Osteocyte (in vitro differentiated cells): ENCODE data around the gene ITPRIPL2. TPM values are rescaled to one million over a fixed set of nuclear protein-coding genes. Genes with fewer than 3 reads are reported as not detected.

Experiments
- DNase-seq: peaks from one replicate; pipeline ENCODE4 v3.0.0; 2021; ENCODE audit warnings: mixed read lengths; ENCODE audit not compliant: unreplicated experiment; ENCODE audit errors: extremely low spot score
- H3K27ac Mint-ChIP-seq: one replicate; pipeline ENCODE4 v1.8.0; 2021; ENCODE audit warnings: mild to moderate bottlenecking, mixed read lengths; ENCODE audit not compliant: unreplicated experiment
- H3K27me3 Mint-ChIP-seq: one replicate; pipeline ENCODE4 v1.8.0; 2021; ENCODE audit warnings: mixed read lengths; ENCODE audit not compliant: unreplicated experiment
- H3K36me3 Mint-ChIP-seq: one replicate; pipeline ENCODE4 v1.8.0; 2021; ENCODE audit warnings: mixed read lengths; ENCODE audit not compliant: unreplicated experiment
- H3K4me1 Mint-ChIP-seq: one replicate; pipeline ENCODE4 v1.8.0; 2021; ENCODE audit warnings: mixed read lengths; ENCODE audit not compliant: unreplicated experiment
- H3K4me3 Mint-ChIP-seq: one replicate; pipeline ENCODE4 v1.8.0; 2021; ENCODE audit warnings: mild to moderate bottlenecking, moderate library complexity, mixed read lengths; ENCODE audit not compliant: unreplicated experiment
- H3K9me3 Mint-ChIP-seq: one replicate; pipeline ENCODE4 v1.8.0; 2021; ENCODE audit warnings: mixed read lengths; ENCODE audit not compliant: unreplicated experiment
- total RNA-seq: library from RNA; stranded (reverse); gene quantifications from 2 replicates; pipeline ENCODE4 v1.2.1, GENCODE V29; 2021
- TF ChIP-seq, protein P1 (sequence below): fragments of 200-600 bp; sonication (generic); IDR thresholded peaks from 2 replicates; pipeline ENCODE4 v1.5.0; 2021; ENCODE audit warnings: antibody characterized with exemption, mild to moderate bottlenecking, moderate library complexity

ITPRIPL2 gene
- total RNA-seq, 1 donor from 2014 or later, result 56.1 TPM

- Mint-ChIP-seq H3K36me3 (no peaks in the 10 kb centered on the region), H3K4me1 (no peaks in the 10 kb centered on the region), H3K9me3 (peaks cover 6% of the 10 kb centered on the region), H3K4me3 (no peak overlapping the region), H3K27ac (no peak overlapping the region), H3K27me3 (peaks cover 44% of the 10 kb centered on the region)
- no peak for DNase-seq
- TF ChIP-seq, protein P1, sequence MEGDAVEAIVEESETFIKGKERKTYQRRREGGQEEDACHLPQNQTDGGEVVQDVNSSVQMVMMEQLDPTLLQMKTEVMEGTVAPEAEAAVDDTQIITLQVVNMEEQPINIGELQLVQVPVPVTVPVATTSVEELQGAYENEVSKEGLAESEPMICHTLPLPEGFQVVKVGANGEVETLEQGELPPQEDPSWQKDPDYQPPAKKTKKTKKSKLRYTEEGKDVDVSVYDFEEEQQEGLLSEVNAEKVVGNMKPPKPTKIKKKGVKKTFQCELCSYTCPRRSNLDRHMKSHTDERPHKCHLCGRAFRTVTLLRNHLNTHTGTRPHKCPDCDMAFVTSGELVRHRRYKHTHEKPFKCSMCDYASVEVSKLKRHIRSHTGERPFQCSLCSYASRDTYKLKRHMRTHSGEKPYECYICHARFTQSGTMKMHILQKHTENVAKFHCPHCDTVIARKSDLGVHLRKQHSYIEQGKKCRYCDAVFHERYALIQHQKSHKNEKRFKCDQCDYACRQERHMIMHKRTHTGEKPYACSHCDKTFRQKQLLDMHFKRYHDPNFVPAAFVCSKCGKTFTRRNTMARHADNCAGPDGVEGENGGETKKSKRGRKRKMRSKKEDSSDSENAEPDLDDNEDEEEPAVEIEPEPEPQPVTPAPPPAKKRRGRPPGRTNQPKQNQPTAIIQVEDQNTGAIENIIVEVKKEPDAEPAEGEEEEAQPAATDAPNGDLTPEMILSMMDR, result no peak
These were observed 33.9 kb downstream of the ITPRIPL2 start for GRCh38 chr16:19147627-19148026.

GRCh38 chr16:19148189-19148588 lies 34.4 kb downstream of the ITPRIPL2 start:
- TF ChIP-seq, protein P1, result no peak
- H3K27ac Mint-ChIP-seq, result no peak overlapping the region
- H3K36me3 Mint-ChIP-seq, result no peaks in the 10 kb centered on the region
- H3K4me3 Mint-ChIP-seq, result no peak overlapping the region
- no peaks in the 10 kb centered on the region for H3K4me1 Mint-ChIP-seq
- H3K9me3 Mint-ChIP-seq, result peaks cover 6% of the 10 kb centered on the region
- no peak for DNase-seq
- peaks cover 44% of the 10 kb centered on the region for H3K27me3 Mint-ChIP-seq

GRCh38 chr16:19151310-19151709 lies 37.5 kb downstream of the ITPRIPL2 start:
- Mint-ChIP-seq H3K27ac (no peak overlapping the region), H3K9me3 (peaks cover 6% of the 10 kb centered on the region), H3K27me3 (peaks cover 39% of the 10 kb centered on the region), H3K4me1 (no peaks in the 10 kb centered on the region), H3K4me3 (no peak overlapping the region), H3K36me3 (no peaks in the 10 kb centered on the region)
- TF ChIP-seq, protein P1, result no peak
- no peak for DNase-seq

DNA sequence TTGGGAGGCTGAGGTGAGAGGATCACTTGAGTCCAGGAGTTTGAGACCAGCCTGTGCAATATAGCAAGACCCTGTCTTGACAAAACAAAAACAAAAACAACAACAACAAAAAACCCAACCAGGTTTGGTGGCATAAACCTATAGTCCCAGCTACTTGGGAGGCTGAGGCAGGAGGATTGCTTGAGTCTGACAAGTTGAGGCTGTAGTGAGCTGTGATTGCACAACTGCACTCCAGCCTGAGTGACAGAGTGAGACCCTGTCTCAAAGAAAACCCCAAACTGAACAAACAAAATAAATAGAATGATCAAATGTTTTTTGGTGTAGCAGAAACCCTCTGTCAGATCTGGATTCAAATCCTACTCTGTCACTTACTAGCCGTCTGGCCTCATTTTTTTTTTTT lies 38.3 kb downstream of the ITPRIPL2 start:
- Mint-ChIP-seq H3K9me3 (peaks cover 6% of the 10 kb centered on the region), H3K27ac (no peak overlapping the region), H3K27me3 (peaks cover 44% of the 10 kb centered on the region), H3K4me1 (no peaks in the 10 kb centered on the region), H3K4me3 (no peak overlapping the region), H3K36me3 (no peaks in the 10 kb centered on the region)
- no peak for DNase-seq
- TF ChIP-seq, protein P1, result no peak

DNA sequence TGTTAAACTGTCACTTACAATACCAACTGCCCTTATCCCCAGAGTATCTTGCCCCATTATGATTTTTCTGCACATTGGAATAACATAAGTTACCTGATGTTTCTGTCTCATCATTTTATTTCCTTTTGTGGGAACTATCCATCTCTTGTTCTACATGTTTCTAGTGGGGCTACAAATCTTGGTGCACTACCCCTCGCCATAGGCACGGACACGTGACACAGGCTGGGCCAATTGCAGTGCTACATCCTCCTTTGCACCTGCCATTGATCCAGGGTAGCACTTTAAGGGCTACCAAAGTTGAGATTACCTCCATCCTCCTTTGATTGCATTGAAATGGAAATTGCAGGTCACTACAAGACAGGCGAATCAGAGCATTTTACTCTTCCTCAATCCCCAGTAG lies 40.1 kb downstream of the ITPRIPL2 start:
- Mint-ChIP-seq H3K27ac (no peak overlapping the region), H3K4me1 (no peaks in the 10 kb centered on the region), H3K4me3 (no peak overlapping the region), H3K9me3 (no peaks in the 10 kb centered on the region), H3K36me3 (no peaks in the 10 kb centered on the region), H3K27me3 (peaks cover 41% of the 10 kb centered on the region)
- TF ChIP-seq, protein P1, result no peak
- DNase-seq, result no peak
